ENCODE data around the gene AJM1. TPM values are rescaled to one million over a fixed set of nuclear protein-coding genes. Genes with fewer than 3 reads are reported as not detected.

The AJM1 gene
- total and polyA plus RNA-seq, 2 donors (not counting 1 experiment from before 2014, with no cell fraction given) = 0.19 to 1.7 TPM

GRCh38 chr9:136820971-136821825 lies 21.1 kb upstream of the AJM1 start:
- H3K79me2 ChIP-seq (ENCODE audit: control insufficient read depth, insufficient read depth, low read length) = peaks cover 16% of the 10 kb centered on the region
- no peaks in the 10 kb centered on the region for H3K9me3 ChIP-seq (ENCODE audit: control insufficient read depth, insufficient read depth, low read depth, low read length)
- H4K20me1 ChIP-seq (ENCODE audit: control insufficient read depth, extremely low read depth, insufficient read depth, low read length) = no peaks in the 10 kb centered on the region
- H3K27me3 ChIP-seq (ENCODE audit: control insufficient read depth, insufficient read depth, low read length) = no peaks in the 10 kb centered on the region
- peaks cover 3% of the 10 kb centered on the region for H3K4me1 ChIP-seq (ENCODE audit: control insufficient read depth, extremely low read depth, insufficient read depth, low read length)
- peak; percentile 30 to 55 for DNase-seq (ENCODE audit: low read depth in 2 of 2)
- peak overlapping the region; percentile 3 to 32 (median 18) for H3K4me3 ChIP-seq (replicated peaks in 1 of 4; ENCODE audit: control extremely low read depth in 1 of 4, insufficient read depth in 1 of 4, low read depth in 3 of 4, low read length in 4 of 4)
- H3K9ac ChIP-seq (ENCODE audit: insufficient read depth, low read length) = peak overlapping the region; percentile 63
- TF ChIP-seq, protein P1, sequence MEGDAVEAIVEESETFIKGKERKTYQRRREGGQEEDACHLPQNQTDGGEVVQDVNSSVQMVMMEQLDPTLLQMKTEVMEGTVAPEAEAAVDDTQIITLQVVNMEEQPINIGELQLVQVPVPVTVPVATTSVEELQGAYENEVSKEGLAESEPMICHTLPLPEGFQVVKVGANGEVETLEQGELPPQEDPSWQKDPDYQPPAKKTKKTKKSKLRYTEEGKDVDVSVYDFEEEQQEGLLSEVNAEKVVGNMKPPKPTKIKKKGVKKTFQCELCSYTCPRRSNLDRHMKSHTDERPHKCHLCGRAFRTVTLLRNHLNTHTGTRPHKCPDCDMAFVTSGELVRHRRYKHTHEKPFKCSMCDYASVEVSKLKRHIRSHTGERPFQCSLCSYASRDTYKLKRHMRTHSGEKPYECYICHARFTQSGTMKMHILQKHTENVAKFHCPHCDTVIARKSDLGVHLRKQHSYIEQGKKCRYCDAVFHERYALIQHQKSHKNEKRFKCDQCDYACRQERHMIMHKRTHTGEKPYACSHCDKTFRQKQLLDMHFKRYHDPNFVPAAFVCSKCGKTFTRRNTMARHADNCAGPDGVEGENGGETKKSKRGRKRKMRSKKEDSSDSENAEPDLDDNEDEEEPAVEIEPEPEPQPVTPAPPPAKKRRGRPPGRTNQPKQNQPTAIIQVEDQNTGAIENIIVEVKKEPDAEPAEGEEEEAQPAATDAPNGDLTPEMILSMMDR (conservative IDR thresholded peaks at IDR 0.05 in 1 of 2, IDR thresholded peaks at IDR 0.05 in 1 of 2; ENCODE audit: low read depth in 1 of 2, low read length in 2 of 2) = no peak
- TF ChIP-seq EZH2 (IDR thresholded peaks at IDR 0.05; ENCODE audit: low read length, missing control alignments) = no peak
- peak overlapping the region; percentile 57 for H3K27ac ChIP-seq (ENCODE audit: insufficient read depth, low read length)
- peak overlapping the region; percentile 92 for H3K4me2 ChIP-seq (ENCODE audit: extremely low read depth, insufficient read depth, low read length)
- peak overlapping the region; percentile 38 for H2AFZ ChIP-seq (ENCODE audit: low read length)
- H3K36me3 ChIP-seq (ENCODE audit: control insufficient read depth, insufficient read depth, low read length) = peaks cover 6% of the 10 kb centered on the region

DNA sequence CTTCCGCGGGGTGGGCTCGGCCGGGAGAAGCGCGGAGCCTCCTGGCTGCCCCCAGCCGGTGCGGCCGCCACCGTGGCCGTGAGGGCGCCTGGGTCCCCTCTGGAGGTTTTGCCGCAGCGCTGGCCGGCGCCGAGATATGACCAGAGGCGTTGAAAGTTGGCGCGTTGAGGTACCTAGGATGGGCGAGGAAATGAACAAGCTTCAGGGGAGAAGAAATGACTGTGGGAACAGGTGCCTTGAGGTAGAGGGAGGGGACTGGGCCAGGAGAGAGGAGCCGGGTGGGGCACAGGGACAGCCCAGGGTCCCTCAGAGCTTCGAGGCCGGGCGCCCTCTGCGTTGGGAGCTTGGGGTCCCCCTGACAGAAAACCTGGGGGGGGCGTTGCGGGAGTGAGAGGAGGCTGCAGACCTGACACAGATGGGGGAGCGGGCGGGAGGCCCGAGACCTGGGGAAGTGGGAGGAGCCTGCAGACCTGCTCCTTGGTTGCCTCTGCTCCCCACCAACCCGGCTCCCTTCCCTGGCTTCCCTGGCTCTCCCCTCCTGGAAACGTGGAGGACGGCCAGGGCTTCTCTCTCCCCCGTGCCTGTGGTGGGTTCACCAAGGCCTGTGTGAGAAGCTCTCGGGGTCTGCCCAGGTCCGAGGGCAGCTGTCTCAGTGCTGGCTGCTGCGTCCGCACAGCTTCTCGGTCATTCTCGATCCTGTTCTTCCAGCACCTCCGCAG lies 20.3 kb upstream of the AJM1 start:
- peak overlapping the region; percentile 25 for H3K4me2 ChIP-seq (ENCODE audit: extremely low read depth, insufficient read depth, low read length)

More for the DNA sequence above, 20.3 kb upstream of the AJM1 start:
- H3K4me1 ChIP-seq (ENCODE audit: control insufficient read depth, extremely low read depth, insufficient read depth, low read length) = peaks cover 3% of the 10 kb centered on the region
- no peaks in the 10 kb centered on the region for H3K27me3 ChIP-seq (ENCODE audit: control insufficient read depth, insufficient read depth, low read length)
- H3K9ac ChIP-seq (ENCODE audit: insufficient read depth, low read length) = peak overlapping the region; percentile 46
- H3K27ac ChIP-seq (ENCODE audit: insufficient read depth, low read length) = no peak overlapping the region
- H2AFZ ChIP-seq (ENCODE audit: low read length) = no peak overlapping the region
- H3K79me2 ChIP-seq (ENCODE audit: control insufficient read depth, insufficient read depth, low read length) = peaks cover 16% of the 10 kb centered on the region
- peak overlapping the region in 1 of 4 experiments; percentile 20 for H3K4me3 ChIP-seq (replicated peaks in 1 of 4; ENCODE audit: control extremely low read depth in 1 of 4, insufficient read depth in 1 of 4, low read depth in 3 of 4, low read length in 4 of 4)
- DNase-seq (ENCODE audit: low read depth in 2 of 2) = no peak
- TF ChIP-seq, protein P1 (conservative IDR thresholded peaks at IDR 0.05 in 1 of 2, IDR thresholded peaks at IDR 0.05 in 1 of 2; ENCODE audit: low read depth in 1 of 2, low read length in 2 of 2) = no peak
- no peaks in the 10 kb centered on the region for H3K9me3 ChIP-seq (ENCODE audit: control insufficient read depth, insufficient read depth, low read depth, low read length)
- peaks cover 12% of the 10 kb centered on the region for H3K36me3 ChIP-seq (ENCODE audit: control insufficient read depth, insufficient read depth, low read length)
- no peaks in the 10 kb centered on the region for H4K20me1 ChIP-seq (ENCODE audit: control insufficient read depth, extremely low read depth, insufficient read depth, low read length)
